ENCODE results near the gene AKAP12.

The AKAP12 gene

DNA sequence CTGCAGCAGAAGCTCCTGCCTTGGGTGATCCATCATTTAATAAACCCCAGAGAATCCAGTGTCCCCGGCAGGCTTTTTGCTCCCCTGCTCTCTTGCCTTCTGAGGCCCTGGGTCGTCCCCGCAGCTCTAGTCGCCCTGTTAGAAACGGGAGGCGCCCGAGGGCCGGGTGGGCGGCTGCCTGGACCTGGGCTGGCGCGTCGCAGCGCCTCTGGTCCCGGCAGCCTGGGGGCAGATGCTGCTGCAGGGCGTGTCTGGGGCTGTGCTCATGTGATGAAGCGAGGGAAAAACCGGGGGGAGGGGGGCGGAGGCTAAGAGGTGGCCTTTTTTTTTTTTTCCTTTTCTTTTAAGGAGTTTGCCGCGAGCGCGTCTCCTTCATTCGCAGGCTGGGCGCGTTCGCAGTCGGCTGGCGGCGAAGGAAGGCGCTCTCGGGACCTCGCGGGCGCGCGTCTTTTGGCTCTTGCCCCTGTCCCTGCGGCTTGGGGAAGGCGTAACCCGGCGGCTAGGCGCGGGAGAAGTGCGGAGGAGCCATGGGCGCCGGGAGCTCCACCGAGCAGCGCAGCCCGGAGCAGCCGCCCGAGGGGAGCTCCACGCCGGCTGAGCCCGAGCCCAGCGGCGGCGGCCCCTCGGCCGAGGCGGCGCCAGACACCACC, 394 bp downstream of the AKAP12 start:
- DNase-seq, result peak; percentile 89
- Histone ChIP-seq H3K36me3 (no peaks in the 10 kb centered on the region; the same call in 1 of the 2 replicates), H3K27ac (peak overlapping the region; percentile 75), H3K9me3 (ENCODE audit: severe bottlenecking) (no peaks in the 10 kb centered on the region), H3K4me3 (ENCODE audit: low read depth, low read length) (peak overlapping the region; percentile 85), H3K27me3 (ENCODE audit: insufficient read depth, low read depth, severe bottlenecking) (no peaks in the 10 kb centered on the region)
- TF ChIP-seq CTCF (IDR thresholded peaks at IDR 0.05; ENCODE audit: low read depth, low read length), result no peak

DNA sequence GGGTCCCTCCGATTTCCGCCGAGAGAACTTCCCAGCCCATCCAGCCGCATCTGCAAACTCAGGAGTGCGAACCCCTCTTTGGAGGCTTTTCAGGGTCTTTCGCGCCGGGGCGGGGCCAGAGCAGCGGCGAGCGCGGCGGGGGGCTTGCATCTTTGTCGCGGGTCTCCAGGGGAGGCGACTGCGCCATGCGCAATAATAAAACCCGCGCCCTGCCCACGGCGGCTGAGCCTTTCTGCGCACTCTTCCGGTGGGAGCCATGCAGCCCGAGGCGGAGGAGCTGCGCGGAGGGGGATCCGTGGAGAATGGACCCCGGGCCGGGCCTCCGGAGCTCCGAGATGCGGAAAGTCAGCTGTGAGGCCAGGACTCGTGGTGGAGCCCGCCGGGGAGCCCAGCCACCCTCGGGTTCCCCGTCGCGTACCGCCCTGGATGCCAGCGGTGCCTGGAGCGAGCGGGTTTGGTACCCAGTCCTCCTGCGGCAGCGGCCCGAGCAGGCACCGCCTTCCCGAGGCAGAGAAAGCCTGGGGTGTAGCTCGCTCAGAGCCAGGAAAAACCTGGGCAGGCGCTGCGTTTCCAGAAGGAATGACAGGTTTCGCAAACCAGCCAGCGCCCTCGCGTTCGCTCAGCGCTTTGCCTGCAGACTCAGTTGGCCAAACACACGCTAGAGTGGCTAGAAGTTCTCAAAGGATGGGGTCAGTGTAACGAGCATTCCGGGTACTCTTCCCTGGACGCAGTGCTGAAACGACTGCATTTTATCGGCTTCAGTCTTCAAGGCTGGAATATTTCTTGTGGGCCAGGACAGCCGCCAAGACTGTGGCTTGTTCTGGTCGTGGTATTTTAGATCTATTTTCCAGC, 1.2 kb downstream of the AKAP12 start:
- peak overlapping the region; percentile 85 for H3K4me3 ChIP-seq (ENCODE audit: low read depth, low read length)
- H3K27me3 ChIP-seq (ENCODE audit: insufficient read depth, low read depth, severe bottlenecking), result no peaks in the 10 kb centered on the region
- H3K27ac ChIP-seq, result peak overlapping the region; percentile 75
- no peaks in the 10 kb centered on the region for H3K9me3 ChIP-seq (ENCODE audit: severe bottlenecking)
- peak; percentile 16; the same call in 1 of the 2 replicates for TF ChIP-seq CTCF (IDR thresholded peaks at IDR 0.05; ENCODE audit: low read depth, low read length)
- H3K36me3 ChIP-seq, result no peaks in the 10 kb centered on the region; the same call in 1 of the 2 replicates
- peak; percentile 46 for DNase-seq

GRCh38 chr6:151241853-151242252, 2.1 kb downstream of the AKAP12 start:
- H3K27me3 ChIP-seq (ENCODE audit: insufficient read depth, low read depth, severe bottlenecking), result no peaks in the 10 kb centered on the region
- no peaks in the 10 kb centered on the region for H3K9me3 ChIP-seq (ENCODE audit: severe bottlenecking)
- DNase-seq, result no peak
- no peak for TF ChIP-seq CTCF (IDR thresholded peaks at IDR 0.05; ENCODE audit: low read depth, low read length)
- no peaks in the 10 kb centered on the region; the same call in 1 of the 2 replicates for H3K36me3 ChIP-seq
- no peak overlapping the region for H3K27ac ChIP-seq
- no peak overlapping the region for H3K4me3 ChIP-seq (ENCODE audit: low read depth, low read length)

DNA sequence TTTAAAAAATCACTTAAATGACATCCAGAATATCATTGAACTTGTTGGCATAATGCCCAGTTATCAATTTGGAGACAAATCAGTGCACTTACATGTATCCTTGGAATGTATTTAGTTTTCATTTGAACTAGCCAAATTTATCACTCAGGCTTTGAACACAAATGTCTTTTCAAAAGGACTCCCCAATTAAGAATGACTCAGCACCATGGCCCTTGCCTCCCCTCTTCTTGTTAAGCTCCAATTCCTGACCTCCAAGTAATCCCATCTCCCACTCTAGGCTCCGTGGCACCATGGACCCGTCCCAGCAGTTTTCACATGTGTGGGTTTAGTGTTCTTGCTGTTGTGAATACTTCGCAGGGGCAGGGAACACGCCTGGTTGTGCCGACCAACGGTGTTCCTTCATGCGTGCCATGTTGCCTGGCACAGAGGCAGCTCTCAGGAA, 2.7 kb downstream of the AKAP12 start:
- no peak for DNase-seq
- no peaks in the 10 kb centered on the region for H3K27me3 ChIP-seq (ENCODE audit: insufficient read depth, low read depth, severe bottlenecking)
- H3K4me3 ChIP-seq (ENCODE audit: low read depth, low read length), result no peak overlapping the region
- no peaks in the 10 kb centered on the region; the same call in 1 of the 2 replicates for H3K36me3 ChIP-seq
- H3K9me3 ChIP-seq (ENCODE audit: severe bottlenecking), result no peaks in the 10 kb centered on the region
- H3K27ac ChIP-seq, result no peak overlapping the region
- TF ChIP-seq CTCF (IDR thresholded peaks at IDR 0.05; ENCODE audit: low read depth, low read length), result no peak

DNA sequence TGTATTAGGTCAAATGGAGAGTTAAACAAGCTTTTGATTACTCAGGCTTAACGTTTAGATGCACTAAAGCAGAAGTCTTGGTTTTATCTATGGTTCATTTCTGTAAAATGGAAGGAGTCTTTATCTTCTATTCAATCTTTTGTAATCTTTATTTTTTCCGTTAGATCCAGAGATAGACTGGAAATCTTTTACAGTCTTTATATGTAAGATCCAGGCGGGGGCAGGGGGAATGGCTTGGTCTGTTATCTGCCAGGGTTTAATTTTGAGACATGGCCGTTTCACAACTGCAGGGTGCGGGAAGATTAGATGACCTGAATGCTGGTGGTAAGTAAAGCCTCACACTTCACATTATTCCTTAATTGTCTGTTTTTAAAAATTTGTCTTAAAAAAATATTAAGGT, 3.7 kb downstream of the AKAP12 start:
- no peak for TF ChIP-seq CTCF (IDR thresholded peaks at IDR 0.05; ENCODE audit: low read depth, low read length)
- no peaks in the 10 kb centered on the region for H3K9me3 ChIP-seq (ENCODE audit: severe bottlenecking)
- no peaks in the 10 kb centered on the region for H3K27me3 ChIP-seq (ENCODE audit: insufficient read depth, low read depth, severe bottlenecking)
- DNase-seq, result no peak
- no peak overlapping the region for H3K4me3 ChIP-seq (ENCODE audit: low read depth, low read length)
- no peak overlapping the region for H3K27ac ChIP-seq
- no peaks in the 10 kb centered on the region; the same call in 1 of the 2 replicates for H3K36me3 ChIP-seq

Data from WERI-Rb-1 (cell line).